Esophagus mucosa (tissue), 1 donor: ENCODE data around the gene AP3B1. TPM values are rescaled to one million over a fixed set of nuclear protein-coding genes. Genes with fewer than 3 reads are reported as not detected.

Experiments used
- ATAC-seq: fragments of 200-7000 bp; cut with Tn5 transposase; one replicate; pipeline ENCODE4 v1.9.1; 2020
- total RNA-seq: library from RNA; stranded (reverse); gene quantifications from one replicate; pipeline ENCODE4 v1.2.4, GENCODE V29; 2023
- donor health status: DM: yes; HTN: yes; CAD: no.

AP3B1 gene
- 31.5 TPM for total RNA-seq

- peak; percentile 99 for ATAC-seq
Measured at GRCh38 chr5:78294248-78295034, at the start of gene AP3B1. Gene AP3B1, minus strand, starts transcription at chr5:78294698. Its CDS starts 119 bp downstream, at chr5:78294579.

GRCh38 chr5:78341440-78341839 lies 46.9 kb upstream of the AP3B1 start:
- no peak for ATAC-seq

GRCh38 chr5:78339617-78340436 lies 45.3 kb upstream of the AP3B1 start:
- no peak for ATAC-seq

GRCh38 chr5:78336698-78337097 lies 42.2 kb upstream of the AP3B1 start:
- ATAC-seq: no peak

GRCh38 chr5:78335976-78336375 lies 41.5 kb upstream of the AP3B1 start:
- no peak for ATAC-seq

GRCh38 chr5:78334811-78335210 lies 40.3 kb upstream of the AP3B1 start:
- ATAC-seq: no peak

GRCh38 chr5:78331523-78332080 lies 37.1 kb upstream of the AP3B1 start:
- no peak for ATAC-seq

GRCh38 chr5:78328585-78329173 lies 34.2 kb upstream of the AP3B1 start:
- no peak for ATAC-seq

GRCh38 chr5:78327761-78328510 lies 33.4 kb upstream of the AP3B1 start:
- peak; percentile 89 for ATAC-seq

GRCh38 chr5:78326930-78327329 lies 32.4 kb upstream of the AP3B1 start:
- no peak for ATAC-seq

- no peak for ATAC-seq
Measured at GRCh38 chr5:78323241-78323640, 28.7 kb upstream of the AP3B1 start.

GRCh38 chr5:78320401-78320800 lies 25.9 kb upstream of the AP3B1 start:
- no peak for ATAC-seq

GRCh38 chr5:78318337-78318736 lies 23.8 kb upstream of the AP3B1 start:
- ATAC-seq: no peak

- ATAC-seq: no peak
Measured at GRCh38 chr5:78317515-78317914, 23.0 kb upstream of the AP3B1 start.

- no peak for ATAC-seq
Measured at GRCh38 chr5:78308703-78309102, 14.2 kb upstream of the AP3B1 start.

- ATAC-seq: no peak
Measured at GRCh38 chr5:78300464-78301045, 6.1 kb upstream of the AP3B1 start.

GRCh38 chr5:78295035-78295961 lies 800 bp upstream of the AP3B1 start:
- ATAC-seq: peak; percentile 36

- ATAC-seq: no peak
Measured at GRCh38 chr5:78293851-78294247, 649 bp downstream of the AP3B1 start.

GRCh38 chr5:78291687-78292086 lies 2.8 kb downstream of the AP3B1 start:
- ATAC-seq: no peak

GRCh38 chr5:78289911-78290310 lies 4.6 kb downstream of the AP3B1 start:
- ATAC-seq: no peak

GRCh38 chr5:78288246-78288645 lies 6.3 kb downstream of the AP3B1 start:
- ATAC-seq: no peak
